Skeletal muscle satellite cell (primary cell): ENCODE measurements around the gene DNAJA4. TPM values are rescaled to one million over a fixed set of nuclear protein-coding genes. Genes with fewer than 3 reads are reported as not detected.

Experiments used
- small RNA-seq: library from RNA; depleted of rRNA; stranded (forward); fragments of <200 nt; gene quantifications from one replicate; pipeline ENCODE3, GENCODE V24; 2012

The DNAJA4 gene

Small RNA genes within 50 kb of the gene (small RNA-seq; reads per million reads assigned to genes)
- not detected for gene AC090607.5
